Keratinocyte (primary cell): Measurements from ENCODE around the gene PTPRD.

Source experiments
- CTCF ChIP-seq, 3 experiments: IDR thresholded peaks in 1 of 3; conservative IDR thresholded peaks in 1 of 3; optimal IDR thresholded peaks in 1 of 3; 2 replicates in 2 of 3; 3 replicates in 1 of 3; pipeline versions ENCODE3 to v1.5.1; 2011; ENCODE audit warnings: low read length in 3 of 3, mild to moderate bottlenecking in 3 of 3, moderate library complexity in 2 of 3, control low read depth in 1 of 3, inconsistent platforms in 1 of 3; ENCODE audit not compliant: insufficient read depth in 2 of 3; ENCODE audit errors: extremely low read depth in 1 of 3
- EZH2 ChIP-seq: IDR thresholded peaks from one replicate; pipeline ENCODE4 v1.6.1; 2012; ENCODE audit warnings: inconsistent platforms, mild to moderate bottlenecking, low read length, moderate library complexity

DNA sequence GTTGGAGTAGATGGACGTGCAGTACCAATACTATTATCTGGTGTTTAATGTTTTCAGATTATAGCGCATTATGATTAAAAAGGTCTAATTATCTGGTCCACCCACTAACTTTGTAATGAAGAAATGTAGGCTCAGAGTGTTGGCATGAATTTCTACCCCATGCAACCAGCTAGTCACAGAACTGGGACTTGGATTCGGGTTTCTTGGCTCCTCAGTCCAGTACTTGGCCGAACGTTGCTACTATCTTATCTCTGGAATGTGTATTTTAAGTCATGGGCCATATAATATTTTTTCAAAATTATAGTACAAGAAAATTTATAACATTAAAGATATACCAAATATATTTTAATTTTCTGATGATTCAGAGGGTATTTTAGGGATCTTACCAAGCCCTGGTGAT lies 2155.7 kb downstream of the PTPRD start:
- TF ChIP-seq CTCF (optimal IDR thresholded peaks at IDR 0.05 in 1 of 3, IDR thresholded peaks at IDR 0.05 in 1 of 3, conservative IDR thresholded peaks at IDR 0.05 in 1 of 3; ENCODE audit: extremely low read depth in 1 of 3, insufficient read depth in 2 of 3, low read length in 3 of 3) (no peak), EZH2 (no peak)
